BE2C (cell line): ENCODE measurements around the gene IL1RAPL2.

Experiments
- DNase-seq: peaks from one replicate; pipeline ENCODE4 v3.0.0-alpha.2; 2020
- H3K27me3 ChIP-seq: fragments of 250-450 bp; sonication (Bioruptor Pico); 2 replicates; pipeline ENCODE4 v1.5.1; 2020; ENCODE audit warnings: mild to moderate bottlenecking
- H3K36me3 ChIP-seq: fragments of 250-450 bp; sonication (Bioruptor Pico); 2 replicates; pipeline ENCODE4 v1.5.1; 2020; ENCODE audit warnings: mild to moderate bottlenecking
- H3K4me1 ChIP-seq: fragments of 250-450 bp; sonication (Bioruptor Pico); 2 replicates; pipeline ENCODE4 v1.5.1; 2020
- H3K4me3 ChIP-seq: 2 replicates; pipeline ENCODE4 v1.5.1; 2011; ENCODE audit warnings: low read depth, low read length
- H3K9me3 ChIP-seq: fragments of 250-450 bp; sonication (Bioruptor Pico); 2 replicates; pipeline ENCODE4 v1.5.1; 2020
- TF ChIP-seq, protein P1 (sequence below): IDR thresholded peaks from 2 replicates; pipeline ENCODE4 v1.5.1; 2012; ENCODE audit warnings: mild to moderate bottlenecking, low read depth, low read length

The IL1RAPL2 gene

DNA sequence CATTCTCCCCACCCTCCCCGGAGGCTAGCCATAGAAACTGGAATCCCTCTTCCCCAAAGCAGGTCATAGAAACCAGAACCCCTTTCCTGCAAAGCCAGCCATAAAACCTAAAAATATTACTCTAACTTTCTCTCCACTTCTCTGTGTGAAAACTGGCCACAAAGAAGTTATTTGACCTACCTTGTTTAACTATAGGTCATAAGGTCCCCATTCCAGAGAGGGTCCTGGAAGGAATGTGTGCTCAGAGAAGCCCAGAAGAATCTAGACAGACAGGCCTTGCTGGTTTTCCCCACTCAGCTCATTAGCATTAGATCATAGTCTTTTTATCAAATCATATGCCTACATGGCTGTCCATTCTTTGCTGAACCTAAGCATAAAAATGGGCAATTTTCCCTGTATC is 707.3 kb downstream of the IL1RAPL2 start:
- TF ChIP-seq, protein P1, sequence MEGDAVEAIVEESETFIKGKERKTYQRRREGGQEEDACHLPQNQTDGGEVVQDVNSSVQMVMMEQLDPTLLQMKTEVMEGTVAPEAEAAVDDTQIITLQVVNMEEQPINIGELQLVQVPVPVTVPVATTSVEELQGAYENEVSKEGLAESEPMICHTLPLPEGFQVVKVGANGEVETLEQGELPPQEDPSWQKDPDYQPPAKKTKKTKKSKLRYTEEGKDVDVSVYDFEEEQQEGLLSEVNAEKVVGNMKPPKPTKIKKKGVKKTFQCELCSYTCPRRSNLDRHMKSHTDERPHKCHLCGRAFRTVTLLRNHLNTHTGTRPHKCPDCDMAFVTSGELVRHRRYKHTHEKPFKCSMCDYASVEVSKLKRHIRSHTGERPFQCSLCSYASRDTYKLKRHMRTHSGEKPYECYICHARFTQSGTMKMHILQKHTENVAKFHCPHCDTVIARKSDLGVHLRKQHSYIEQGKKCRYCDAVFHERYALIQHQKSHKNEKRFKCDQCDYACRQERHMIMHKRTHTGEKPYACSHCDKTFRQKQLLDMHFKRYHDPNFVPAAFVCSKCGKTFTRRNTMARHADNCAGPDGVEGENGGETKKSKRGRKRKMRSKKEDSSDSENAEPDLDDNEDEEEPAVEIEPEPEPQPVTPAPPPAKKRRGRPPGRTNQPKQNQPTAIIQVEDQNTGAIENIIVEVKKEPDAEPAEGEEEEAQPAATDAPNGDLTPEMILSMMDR, result no peak
- Histone ChIP-seq H3K36me3 (no peaks in the 10 kb centered on the region), H3K4me1 (no peaks in the 10 kb centered on the region), H3K27me3 (no peaks in the 10 kb centered on the region), H3K4me3 (no peak overlapping the region), H3K9me3 (no peaks in the 10 kb centered on the region)
- no peak for DNase-seq

DNA sequence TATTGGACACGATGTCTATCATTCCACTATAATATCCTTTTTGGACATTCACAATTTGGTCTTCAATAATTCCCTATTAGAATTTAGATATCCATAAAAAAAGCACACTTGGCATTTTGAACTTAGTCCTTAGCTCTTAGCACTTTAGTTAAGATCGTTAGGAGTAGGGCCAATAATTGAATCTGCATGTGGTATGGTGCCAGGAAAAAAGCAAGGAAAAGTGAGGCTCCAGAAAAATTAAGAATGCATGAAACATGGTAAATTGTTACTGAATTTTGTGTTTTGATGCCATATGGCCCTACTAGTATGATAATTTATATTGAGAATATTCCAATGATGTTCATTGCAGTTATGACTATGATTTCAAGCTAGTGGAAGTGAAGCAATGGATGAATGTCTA is 708.1 kb downstream of the IL1RAPL2 start:
- Histone ChIP-seq H3K4me1 (no peaks in the 10 kb centered on the region), H3K9me3 (no peaks in the 10 kb centered on the region), H3K4me3 (no peak overlapping the region), H3K27me3 (no peaks in the 10 kb centered on the region), H3K36me3 (no peaks in the 10 kb centered on the region)
- TF ChIP-seq, protein P1, result no peak
- DNase-seq, result no peak

DNA sequence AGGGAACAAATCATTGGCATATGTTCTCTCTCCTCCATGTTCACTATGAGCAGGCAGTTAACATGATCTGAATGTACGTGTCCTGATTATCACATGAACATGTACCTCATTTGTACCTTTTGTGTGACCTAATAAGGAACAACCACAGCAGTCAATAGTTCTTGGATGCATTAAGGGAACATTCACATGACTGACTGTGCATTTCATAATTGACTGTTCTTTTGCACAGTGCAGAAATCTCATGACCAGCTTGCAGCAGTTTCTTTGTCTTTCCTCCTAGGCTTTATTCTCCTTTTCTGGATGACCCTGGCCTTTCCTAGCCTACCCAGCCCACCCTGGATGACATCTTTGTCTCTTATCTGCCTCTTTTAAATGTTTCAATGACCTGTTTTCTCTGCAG is 711.1 kb downstream of the IL1RAPL2 start:
- TF ChIP-seq, protein P1, result no peak
- no peak for DNase-seq
- Histone ChIP-seq H3K4me3 (no peak overlapping the region), H3K9me3 (no peaks in the 10 kb centered on the region), H3K36me3 (no peaks in the 10 kb centered on the region), H3K4me1 (no peaks in the 10 kb centered on the region), H3K27me3 (no peaks in the 10 kb centered on the region)

DNA sequence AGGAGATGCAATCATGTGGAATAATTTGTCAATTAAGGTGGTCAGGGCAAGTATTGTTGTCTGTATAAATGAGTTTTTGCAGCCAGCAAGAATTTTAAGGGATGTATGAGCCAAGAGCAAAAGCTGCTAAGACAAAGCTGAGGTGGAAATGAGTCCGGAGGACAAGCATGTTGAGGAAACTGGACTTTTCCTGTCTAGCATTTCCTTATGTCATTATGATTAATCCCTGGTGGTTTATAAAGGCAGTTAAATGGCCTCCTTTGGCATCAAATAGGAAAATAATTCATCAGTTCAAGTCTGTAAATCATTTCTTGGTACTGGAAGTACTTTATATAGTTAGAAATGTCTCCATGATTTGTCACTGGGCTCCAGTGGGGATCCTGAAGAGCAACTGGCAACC is 716.1 kb downstream of the IL1RAPL2 start:
- H3K36me3 ChIP-seq, result no peaks in the 10 kb centered on the region
- H3K27me3 ChIP-seq, result no peaks in the 10 kb centered on the region
- DNase-seq, result no peak
- no peaks in the 10 kb centered on the region for H3K9me3 ChIP-seq
- TF ChIP-seq, protein P1, result no peak
- H3K4me3 ChIP-seq, result no peak overlapping the region
- H3K4me1 ChIP-seq, result no peaks in the 10 kb centered on the region

DNA sequence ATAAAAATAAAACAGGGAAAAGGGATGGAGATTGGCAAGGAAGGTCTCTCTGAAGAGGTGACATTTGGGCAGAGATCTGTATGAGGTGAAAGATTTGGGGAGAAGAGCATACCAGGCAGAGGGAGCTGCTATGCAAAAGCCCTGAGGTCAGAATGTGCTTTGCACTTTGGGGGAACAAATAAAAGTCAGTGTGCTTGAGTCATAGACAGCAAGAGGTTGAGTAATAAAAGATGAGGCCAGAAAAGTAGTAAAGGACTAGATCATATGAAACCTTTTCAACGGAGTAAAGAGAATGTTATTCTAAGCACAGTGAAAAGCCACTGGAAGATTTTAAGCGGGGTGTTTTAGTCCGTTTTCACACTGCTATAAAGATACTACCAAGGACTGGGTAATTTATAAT is 731.0 kb downstream of the IL1RAPL2 start:
- no peaks in the 10 kb centered on the region for H3K36me3 ChIP-seq
- H3K9me3 ChIP-seq, result no peaks in the 10 kb centered on the region
- no peak for DNase-seq
- no peak overlapping the region for H3K4me3 ChIP-seq
- no peaks in the 10 kb centered on the region for H3K27me3 ChIP-seq
- no peaks in the 10 kb centered on the region for H3K4me1 ChIP-seq
- TF ChIP-seq, protein P1, result no peak

DNA sequence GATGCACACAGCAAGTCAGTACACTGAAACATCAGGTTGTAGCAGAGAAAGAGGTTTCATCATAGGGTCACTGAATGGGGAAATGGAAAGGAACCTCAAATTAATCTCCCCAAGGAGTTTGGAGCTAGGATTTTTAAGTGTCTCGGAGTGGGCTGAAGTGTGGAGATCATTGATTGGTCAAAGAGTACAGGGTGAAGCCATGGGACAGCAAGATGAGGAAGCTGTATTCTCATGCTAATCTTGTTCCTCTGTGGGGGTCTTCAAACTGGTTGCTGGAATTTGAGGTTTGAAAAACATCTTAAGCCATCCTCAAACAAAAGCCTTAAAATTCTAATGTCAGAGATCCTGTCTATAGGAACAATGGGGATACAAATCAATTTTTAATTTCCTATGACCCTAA is 733.3 kb downstream of the IL1RAPL2 start:
- DNase-seq, result no peak
- H3K36me3 ChIP-seq, result no peaks in the 10 kb centered on the region
- TF ChIP-seq, protein P1, result no peak
- no peaks in the 10 kb centered on the region for H3K27me3 ChIP-seq
- H3K4me3 ChIP-seq, result no peak overlapping the region
- H3K4me1 ChIP-seq, result no peaks in the 10 kb centered on the region
- no peaks in the 10 kb centered on the region for H3K9me3 ChIP-seq
